Measurements from ENCODE around the gene NTRK3. TPM values are rescaled to one million over a fixed set of nuclear protein-coding genes. Genes with fewer than 3 reads are reported as not detected.

NTRK3 gene
- total RNA-seq, 2 donors from 2014 or later: 4.2 to 7.2 TPM

- TF ChIP-seq, protein P1, sequence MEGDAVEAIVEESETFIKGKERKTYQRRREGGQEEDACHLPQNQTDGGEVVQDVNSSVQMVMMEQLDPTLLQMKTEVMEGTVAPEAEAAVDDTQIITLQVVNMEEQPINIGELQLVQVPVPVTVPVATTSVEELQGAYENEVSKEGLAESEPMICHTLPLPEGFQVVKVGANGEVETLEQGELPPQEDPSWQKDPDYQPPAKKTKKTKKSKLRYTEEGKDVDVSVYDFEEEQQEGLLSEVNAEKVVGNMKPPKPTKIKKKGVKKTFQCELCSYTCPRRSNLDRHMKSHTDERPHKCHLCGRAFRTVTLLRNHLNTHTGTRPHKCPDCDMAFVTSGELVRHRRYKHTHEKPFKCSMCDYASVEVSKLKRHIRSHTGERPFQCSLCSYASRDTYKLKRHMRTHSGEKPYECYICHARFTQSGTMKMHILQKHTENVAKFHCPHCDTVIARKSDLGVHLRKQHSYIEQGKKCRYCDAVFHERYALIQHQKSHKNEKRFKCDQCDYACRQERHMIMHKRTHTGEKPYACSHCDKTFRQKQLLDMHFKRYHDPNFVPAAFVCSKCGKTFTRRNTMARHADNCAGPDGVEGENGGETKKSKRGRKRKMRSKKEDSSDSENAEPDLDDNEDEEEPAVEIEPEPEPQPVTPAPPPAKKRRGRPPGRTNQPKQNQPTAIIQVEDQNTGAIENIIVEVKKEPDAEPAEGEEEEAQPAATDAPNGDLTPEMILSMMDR (IDR thresholded peaks at IDR 0.05): no peak
- TF ChIP-seq POLR2AphosphoS5 (IDR thresholded peaks at IDR 0.05) (no peak), POLR2A (IDR thresholded peaks at IDR 0.05) (no peak)
- 78% methylated on average over 7 of the region's 7 CpGs for WGBS
- H3K27me3 ChIP-seq (replicated peaks; ENCODE audit: insufficient read depth): no peaks in the 10 kb centered on the region
- no peaks in the 10 kb centered on the region for H3K36me3 ChIP-seq
- no peak overlapping the region for H3K4me3 ChIP-seq
- intact Hi-C loops (cut with DNase I): loop anchor here (10.0 kb wide), 1 partner anchor 300 kb away; no protein-coding TSS in a partner anchor
- no peaks in the 10 kb centered on the region for H3K4me1 ChIP-seq (replicated peaks)
- no peak overlapping the region for H3K27ac ChIP-seq
- DNase-seq (ENCODE audit: low spot score): no peak
- no peaks in the 10 kb centered on the region for H3K9me3 ChIP-seq
These were observed 311.8 kb downstream of the NTRK3 start for GRCh38 chr15:87944691-87945090.

DNA sequence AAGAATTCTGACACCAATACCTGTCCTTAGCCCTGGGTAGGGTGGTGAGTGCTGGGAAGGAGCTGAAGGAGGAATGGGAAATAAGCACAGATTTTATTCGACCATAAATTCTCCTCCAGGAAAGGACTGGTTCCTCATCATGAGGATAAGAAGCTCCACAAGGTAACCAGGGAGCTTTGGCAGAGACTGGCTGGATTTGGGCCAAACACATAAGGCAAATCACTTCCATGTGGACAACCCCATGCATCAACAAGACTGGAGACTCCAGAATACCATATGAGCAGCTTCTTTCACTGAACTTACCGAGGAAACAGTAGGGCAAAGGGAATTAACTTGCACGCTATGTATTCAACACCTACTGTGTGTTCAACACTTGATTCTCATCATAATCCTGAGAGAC lies 312.5 kb downstream of the NTRK3 start:
- DNase-seq (ENCODE audit: low spot score): no peak
- Histone ChIP-seq H3K27ac (no peak overlapping the region), H3K27me3 (replicated peaks; ENCODE audit: insufficient read depth) (no peaks in the 10 kb centered on the region), H3K4me3 (no peak overlapping the region), H3K36me3 (no peaks in the 10 kb centered on the region), H3K4me1 (replicated peaks) (no peaks in the 10 kb centered on the region), H3K9me3 (no peaks in the 10 kb centered on the region)
- intact Hi-C loops (cut with DNase I): loop anchor here (10.0 kb wide), 1 partner anchor 301 kb away; no protein-coding TSS in a partner anchor
- 82% methylated on average over 3 of the region's 3 CpGs for WGBS
- TF ChIP-seq, protein P1 (IDR thresholded peaks at IDR 0.05): no peak
- TF ChIP-seq POLR2AphosphoS5 (IDR thresholded peaks at IDR 0.05): no peak
- no peak for TF ChIP-seq POLR2A (IDR thresholded peaks at IDR 0.05)

GRCh38 chr15:87943626-87944025 lies 312.9 kb downstream of the NTRK3 start:
- no peak overlapping the region for H3K4me3 ChIP-seq
- no peaks in the 10 kb centered on the region for H3K36me3 ChIP-seq
- no peak for DNase-seq (ENCODE audit: low spot score)
- no peak for TF ChIP-seq POLR2A (IDR thresholded peaks at IDR 0.05)
- TF ChIP-seq POLR2AphosphoS5 (IDR thresholded peaks at IDR 0.05): no peak
- TF ChIP-seq, protein P1 (IDR thresholded peaks at IDR 0.05): no peak
- no peaks in the 10 kb centered on the region for H3K27me3 ChIP-seq (replicated peaks; ENCODE audit: insufficient read depth)
- WGBS: 68% methylated on average over 3 of the region's 3 CpGs
- no peaks in the 10 kb centered on the region for H3K4me1 ChIP-seq (replicated peaks)
- intact Hi-C loops (cut with DNase I): loop anchor here (10.0 kb wide), 1 partner anchor 301 kb away; no protein-coding TSS in a partner anchor
- H3K27ac ChIP-seq: no peak overlapping the region
- H3K9me3 ChIP-seq: no peaks in the 10 kb centered on the region

DNA sequence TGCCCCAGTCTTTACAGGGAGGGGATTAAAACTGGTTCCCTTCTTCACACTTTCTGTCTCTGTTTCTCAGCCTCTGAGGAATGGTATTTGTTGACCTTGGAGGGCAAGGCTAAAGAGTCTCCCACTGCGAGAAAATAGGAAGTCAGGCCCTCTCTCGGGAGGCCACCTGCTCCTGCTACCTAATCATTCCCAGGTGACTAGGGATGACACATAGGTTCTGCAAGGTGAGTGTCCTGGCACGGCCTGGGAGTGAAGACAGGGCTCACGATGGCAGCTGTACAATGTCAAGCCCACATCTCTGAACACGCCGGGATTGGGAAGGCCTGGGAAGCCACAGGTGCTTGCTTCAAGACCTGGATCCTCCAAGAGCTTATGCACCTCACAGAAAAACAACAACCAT lies 314.2 kb downstream of the NTRK3 start:
- no peaks in the 10 kb centered on the region for H3K27me3 ChIP-seq (replicated peaks; ENCODE audit: insufficient read depth)
- no peak overlapping the region for H3K4me3 ChIP-seq
- TF ChIP-seq POLR2A (IDR thresholded peaks at IDR 0.05) (no peak), POLR2AphosphoS5 (IDR thresholded peaks at IDR 0.05) (no peak)
- TF ChIP-seq, protein P1 (IDR thresholded peaks at IDR 0.05): no peak
- 87% methylated on average over 6 of the region's 6 CpGs for WGBS
- intact Hi-C loops (cut with DNase I): loop anchor here (10.0 kb wide), 1 partner anchor 302 kb away; no protein-coding TSS in a partner anchor
- H3K36me3 ChIP-seq: no peaks in the 10 kb centered on the region
- no peaks in the 10 kb centered on the region for H3K4me1 ChIP-seq (replicated peaks)
- no peak overlapping the region for H3K27ac ChIP-seq
- no peak for DNase-seq (ENCODE audit: low spot score)
- no peaks in the 10 kb centered on the region for H3K9me3 ChIP-seq

GRCh38 chr15:87941606-87942005 lies 314.9 kb downstream of the NTRK3 start:
- Histone ChIP-seq H3K27ac (no peak overlapping the region), H3K9me3 (no peaks in the 10 kb centered on the region), H3K27me3 (replicated peaks; ENCODE audit: insufficient read depth) (no peaks in the 10 kb centered on the region), H3K4me1 (replicated peaks) (no peaks in the 10 kb centered on the region), H3K36me3 (no peaks in the 10 kb centered on the region), H3K4me3 (no peak overlapping the region)
- TF ChIP-seq POLR2A (IDR thresholded peaks at IDR 0.05) (no peak), POLR2AphosphoS5 (IDR thresholded peaks at IDR 0.05) (no peak)
- TF ChIP-seq, protein P1 (IDR thresholded peaks at IDR 0.05): no peak
- intact Hi-C loops (cut with DNase I): loop anchor here (10.0 kb wide), 1 partner anchor 303 kb away; no protein-coding TSS in a partner anchor
- DNase-seq (ENCODE audit: low spot score): no peak
- 52% methylated on average over 5 of the region's 5 CpGs for WGBS

Measured in prostate gland (tissue), 2 donors.